Lower leg skin (tissue), 4 donors: ENCODE data around the gene FARP1. TPM values are rescaled to one million over a fixed set of nuclear protein-coding genes. Genes with fewer than 3 reads are reported as not detected.

Experiments
- DNase-seq, 2 donors: peaks; one replicate each; pipeline ENCODE4 v3.0.0-alpha.2; 2019; ENCODE audit warnings: low spot score in 2 of 2
- H3K4me3 ChIP-seq: fragments of 200-600 bp; sonication (generic); 2 replicates; pipeline ENCODE4 v1.5.1; 2017; ENCODE audit warnings: mild to moderate bottlenecking, low read depth; ENCODE audit not compliant: poor library complexity, severe bottlenecking
- CTCF ChIP-seq, 3 donors: fragments of 450-650 bp; IDR thresholded peaks; one replicate each; pipeline ENCODE4 v1.5.1; 2016; ENCODE audit warnings: antibody characterized with exemption in 3 of 3, mild to moderate bottlenecking in 3 of 3, moderate library complexity in 2 of 3
- POLR2A ChIP-seq, 2 donors: fragments of 450-650 bp; IDR thresholded peaks; one replicate each; pipeline ENCODE4 v1.6.1; 2016 to 2017; ENCODE audit warnings: antibody characterized with exemption in 2 of 2, mild to moderate bottlenecking in 1 of 2, moderate library complexity in 1 of 2
- WGBS, 2 donors: methylation state at CpG; one replicate each; pipeline ENCODE4 v1.1.5; 2018; 5-methylcytosine and 5-hydroxymethylcytosine counted together
- intact Hi-C: fragments of 100-400 bp; cut with DNase I; formaldehyde crosslinking; loops from one replicate; pipeline ENCODE4 v1.15.0; 2023; ENCODE audit warnings: low total_unique reads
- total RNA-seq, 4 donors: library from RNA; depleted of rRNA; stranded (reverse); fragments of >200 nt; gene quantifications; one replicate each; pipeline ENCODE4 v1.1.0, GENCODE V29; 2016

FARP1 gene
- total RNA-seq, 4 donors from 2014 or later = 4.9 to 26.2 (median 13.3) TPM

- DNase-seq = peak in 1 of 2 donors; percentile 87
- intact Hi-C loops = no loop called here
- TF ChIP-seq POLR2A (IDR thresholded peaks at IDR 0.05) (no peak), CTCF (IDR thresholded peaks at IDR 0.05) (no peak)
- peak overlapping the region; percentile 43 for H3K4me3 ChIP-seq
- 34 to 39% methylated on average over 27 of the region's 27 CpGs for WGBS, 2 donors
These were observed 1.1 kb upstream of the FARP1 start for GRCh38 chr13:98141509-98142379.

- no peak for TF ChIP-seq CTCF (IDR thresholded peaks at IDR 0.05)
- no peak for TF ChIP-seq POLR2A (IDR thresholded peaks at IDR 0.05)
- intact Hi-C loops = no loop called here
- no CpG with 5 or more reads among the region's 66 CpGs for WGBS, 2 donors
- peak overlapping the region; percentile 66 for H3K4me3 ChIP-seq
- DNase-seq = no peak
These were observed 261 bp downstream of the FARP1 start for GRCh38 chr13:98143157-98143553.

- peak overlapping the region; percentile 66 for H3K4me3 ChIP-seq
- no peak for TF ChIP-seq POLR2A (IDR thresholded peaks at IDR 0.05)
- TF ChIP-seq CTCF (IDR thresholded peaks at IDR 0.05) = no peak
- no peak for DNase-seq
- WGBS, 2 donors = 0% methylated on average over 28 to 31 of the region's 60 CpGs
- intact Hi-C loops = no loop called here
These were observed 720 bp downstream of the FARP1 start for GRCh38 chr13:98143601-98144026.

- DNase-seq = peak; percentile 23 to 85
- peak overlapping the region; percentile 66 for H3K4me3 ChIP-seq
- intact Hi-C loops = no loop called here
- no peak for TF ChIP-seq POLR2A (IDR thresholded peaks at IDR 0.05)
- TF ChIP-seq CTCF (IDR thresholded peaks at IDR 0.05) = no peak
- WGBS, 2 donors = 11 to 12% methylated on average over 21 of the region's 21 CpGs
These were observed 1.3 kb downstream of the FARP1 start for GRCh38 chr13:98144027-98144741.

- no peak overlapping the region for H3K4me3 ChIP-seq
- intact Hi-C loops = no loop called here
These were observed 2.0 kb downstream of the FARP1 start for GRCh38 chr13:98144801-98145350.

More at GRCh38 chr13:98144801-98145350, 2.0 kb downstream of the FARP1 start:
- no peak for TF ChIP-seq POLR2A (IDR thresholded peaks at IDR 0.05)
- TF ChIP-seq CTCF (IDR thresholded peaks at IDR 0.05) = no peak
- DNase-seq = no peak
- 30 to 34% methylated on average over 10 of the region's 10 CpGs for WGBS, 2 donors
